Transverse colon (tissue), 4 donors: ENCODE results near the gene RPS15. TPM values are rescaled to one million over a fixed set of nuclear protein-coding genes. Genes with fewer than 3 reads are reported as not detected.

Source experiments
- DNase-seq: peaks from one replicate; pipeline ENCODE4 v3.0.0-alpha.2; 2019
- H3K27ac ChIP-seq, 4 donors: fragments of 200-600 bp; sonication (generic); 2 replicates each; pipeline ENCODE4 v1.5.1; 2016 to 2018; ENCODE audit warnings: inconsistent platforms in 4 of 4
- H3K27me3 ChIP-seq: fragments of 200-600 bp; sonication (generic); 2 replicates; pipeline ENCODE4 v1.5.1; 2017; ENCODE audit warnings: inconsistent platforms
- H3K36me3 ChIP-seq, 4 donors: fragments of 200-600 bp; sonication (generic); 2 replicates each; pipeline ENCODE4 v1.5.1; 2017 to 2019; ENCODE audit warnings: inconsistent platforms in 4 of 4
- H3K4me1 ChIP-seq, 4 donors: fragments of 200-600 bp; sonication (generic); 2 replicates each; pipeline ENCODE4 v1.5.1; 2017 to 2020; ENCODE audit warnings: inconsistent platforms in 4 of 4
- H3K4me3 ChIP-seq, 4 donors: fragments of 200-600 bp; sonication (generic); 1 replicate in 1 of 4; 2 replicates in 3 of 4; pipeline versions ENCODE4 v1.5.1 to v1.6.1; 2017 to 2019; ENCODE audit warnings: inconsistent platforms in 4 of 4
- H3K9me3 ChIP-seq, 2 donors: fragments of 200-600 bp; sonication (generic); 2 replicates each; pipeline ENCODE4 v1.5.1; 2017 to 2019; ENCODE audit warnings: inconsistent platforms in 2 of 2
- CTCF ChIP-seq, 5 experiments: fragments of 200-600 bp in 3 of 5; fragments of 450-650 bp in 2 of 5; sonication (generic) in 3 of 5; IDR thresholded peaks; 1 replicate in 2 of 5; 2 replicates in 3 of 5; pipeline ENCODE4 v1.5.1; 2016 to 2017; ENCODE audit warnings: antibody characterized with exemption in 5 of 5, inconsistent platforms in 3 of 5, mild to moderate bottlenecking in 2 of 5, moderate library complexity in 1 of 5
- EP300 ChIP-seq: sonication (generic); formaldehyde crosslinking; IDR thresholded peaks from one replicate; pipeline ENCODE4 v1.6.1; 2017; ENCODE audit warnings: antibody characterized with exemption, low read depth
- POLR2A ChIP-seq: fragments of 450-650 bp; IDR thresholded peaks from one replicate; pipeline ENCODE4 v1.6.1; 2016; ENCODE audit warnings: antibody characterized with exemption, mild to moderate bottlenecking, moderate library complexity
- POLR2AphosphoS5 ChIP-seq, 3 donors: sonication (generic); formaldehyde crosslinking; IDR thresholded peaks; one replicate each; pipeline ENCODE4 v1.6.1; 2016; ENCODE audit warnings: antibody characterized with exemption in 3 of 3
- WGBS, 2 donors: methylation state at CpG; one replicate each; pipeline ENCODE4 v1.1.5; 2018; ENCODE audit warnings: low coverage in 1 of 2; 5-methylcytosine and 5-hydroxymethylcytosine counted together
- in situ Hi-C, 4 donors: fragments of 200-750 bp; cut with MboI; loops; one replicate each; pipeline versions ENCODE4 v1.15.0 to v1.15.1; 2017; ENCODE audit warnings: low sequenced_read_pairs in 3 of 4, low pct_ligation_motif_present in 1 of 4, low pct_unique_long_range_greater_than_20kb in 1 of 4
- intact Hi-C: fragments of 100-400 bp; cut with DNase I; formaldehyde crosslinking; loops from one replicate; pipeline ENCODE4 v1.15.1; 2023; ENCODE audit warnings: low total_unique reads
- total RNA-seq, 4 donors: library from RNA; depleted of rRNA; stranded (reverse); fragments of >200 nt; gene quantifications; one replicate each; pipeline ENCODE4 v1.1.0, GENCODE V29; 2016

RPS15 gene
- total RNA-seq, 4 donors from 2014 or later: 1,367 to 2,740 (median 2,511) TPM

GRCh38 chr19:1431759-1432506 is 6.3 kb upstream of the RPS15 start:
- no peak for DNase-seq
- Histone ChIP-seq H3K36me3 (peaks cover 0 to 40% (median 22%) of the 10 kb centered on the region in 4 donors), H3K4me3 (no peak overlapping the region), H3K27me3 (no peaks in the 10 kb centered on the region), H3K27ac (no peak overlapping the region), H3K9me3 (no peaks in the 10 kb centered on the region), H3K4me1 (peaks cover 0 to 3% (median 0%) of the 10 kb centered on the region in 4 donors)
- intact Hi-C loops: no loop called here
- in situ Hi-C loops: no loop called here
- 93% methylated on average over 24 of the region's 24 CpGs; no CpG with 5 or more reads in 1 of the 2 donors for WGBS, 2 donors
- TF ChIP-seq EP300: no peak

- Histone ChIP-seq H3K27ac (no peak overlapping the region), H3K4me3 (no peak overlapping the region), H3K4me1 (peaks cover 0 to 9% (median 2%) of the 10 kb centered on the region in 4 donors), H3K9me3 (no peaks in the 10 kb centered on the region), H3K27me3 (no peaks in the 10 kb centered on the region), H3K36me3 (peaks cover 0 to 40% (median 22%) of the 10 kb centered on the region in 4 donors)
- in situ Hi-C loops (no loop called here), intact Hi-C loops (no loop called here)
- DNase-seq: no peak
- TF ChIP-seq CTCF (IDR thresholded peaks at IDR 0.05): no peak
- no peak for TF ChIP-seq POLR2AphosphoS5 (IDR thresholded peaks at IDR 0.05)
- TF ChIP-seq POLR2A: no peak
- no peak for TF ChIP-seq EP300
- 96% methylated on average over 16 of the region's 16 CpGs; no CpG with 5 or more reads in 1 of the 2 donors for WGBS, 2 donors
Measured at GRCh38 chr19:1432507-1432887, 5.7 kb upstream of the RPS15 start.

- intact Hi-C loops: no loop called here
- TF ChIP-seq POLR2AphosphoS5 (IDR thresholded peaks at IDR 0.05): no peak
- TF ChIP-seq POLR2A: no peak
- no peak for TF ChIP-seq CTCF (IDR thresholded peaks at IDR 0.05)
- no peak for TF ChIP-seq EP300
- Histone ChIP-seq H3K9me3 (no peaks in the 10 kb centered on the region), H3K27ac (no peak overlapping the region), H3K36me3 (peaks cover 0 to 40% (median 22%) of the 10 kb centered on the region in 4 donors), H3K4me3 (no peak overlapping the region), H3K27me3 (no peaks in the 10 kb centered on the region), H3K4me1 (peaks cover 0 to 14% (median 7%) of the 10 kb centered on the region in 4 donors)
- DNase-seq: no peak
- in situ Hi-C loops: no loop called here
- 94% methylated on average over 22 of the region's 47 CpGs; no CpG with 5 or more reads in 1 of the 2 donors for WGBS, 2 donors
Measured at GRCh38 chr19:1433119-1434039, 4.8 kb upstream of the RPS15 start.

- H3K36me3 ChIP-seq: peaks cover 0 to 36% (median 19%) of the 10 kb centered on the region in 4 donors
- intact Hi-C loops (no loop called here), in situ Hi-C loops (no loop called here)
- H3K4me1 ChIP-seq: peaks cover 0 to 17% (median 8%) of the 10 kb centered on the region in 4 donors
- no peaks in the 10 kb centered on the region for H3K27me3 ChIP-seq
- no peak for DNase-seq
- WGBS, 2 donors: 92 to 100% methylated on average over 3 to 15 of the region's 17 CpGs
- no peaks in the 10 kb centered on the region for H3K9me3 ChIP-seq
- no peak overlapping the region for H3K27ac ChIP-seq
- TF ChIP-seq EP300 (no peak), POLR2AphosphoS5 (IDR thresholded peaks at IDR 0.05) (no peak), CTCF (IDR thresholded peaks at IDR 0.05) (no peak), POLR2A (no peak)
- H3K4me3 ChIP-seq: no peak overlapping the region
Measured at GRCh38 chr19:1434040-1434366, 4.2 kb upstream of the RPS15 start.
